Muscle layer of duodenum (tissue), 2 donors: ENCODE results near the gene SMARCB1.

ENCODE experiments used
- H3K27ac ChIP-seq: one replicate; pipeline ENCODE4 v1.7.0; 2013; ENCODE audit warnings: mild to moderate bottlenecking, low read length
- H3K27me3 ChIP-seq: one replicate; pipeline ENCODE4 v1.7.0; 2013; ENCODE audit warnings: low read depth, mild to moderate bottlenecking, control low read depth, low read length
- H3K36me3 ChIP-seq, 2 donors: one replicate each; pipeline ENCODE4 v1.7.0; 2013; ENCODE audit warnings: low read length in 2 of 2, control low read depth in 1 of 2, mild to moderate bottlenecking in 1 of 2; ENCODE audit not compliant: insufficient read depth in 2 of 2, control insufficient read depth in 1 of 2
- H3K4me1 ChIP-seq, 2 donors: one replicate each; pipeline ENCODE4 v1.7.0; 2013; ENCODE audit warnings: low read length in 2 of 2, mild to moderate bottlenecking in 2 of 2, control low read depth in 1 of 2, moderate library complexity in 1 of 2; ENCODE audit not compliant: insufficient read depth in 2 of 2, control insufficient read depth in 1 of 2
- H3K4me3 ChIP-seq, 2 donors: one replicate each; pipeline ENCODE4 v1.7.0; 2013; ENCODE audit warnings: low read length in 2 of 2, low read depth in 1 of 2, mild to moderate bottlenecking in 1 of 2
- H3K9me3 ChIP-seq, 2 donors: one replicate each; pipeline ENCODE4 v1.7.0; 2013; ENCODE audit warnings: low read length in 2 of 2, control low read depth in 1 of 2, mild to moderate bottlenecking in 1 of 2; ENCODE audit not compliant: control insufficient read depth in 1 of 2
- donor health status: healthy.

SMARCB1 gene

GRCh38 chr22:23786752-23787599, at the start of gene SMARCB1:
TSS of gene SMARCB1 (plus strand) at chr22:23786966. CDS start at chr22:23787170, 204 bp downstream.
- H3K4me1 ChIP-seq = peaks cover 9 to 39% of the 10 kb centered on the region in 2 donors
- peak within 1 kb of the TSS; percentile 87 for H3K4me3 ChIP-seq
- H3K36me3 ChIP-seq = peaks cover 4 to 10% of the 10 kb centered on the region in 2 donors
- no peaks in the 10 kb centered on the region for H3K27me3 ChIP-seq
- peak within 1 kb of the TSS; percentile 90 for H3K27ac ChIP-seq
- no peaks in the 10 kb centered on the region for H3K9me3 ChIP-seq

GRCh38 chr22:23737696-23738095, 49.1 kb upstream of the SMARCB1 start:
- Histone ChIP-seq H3K36me3 (peaks cover 0 to 1% of the 10 kb centered on the region in 2 donors), H3K27ac (no peak overlapping the region), H3K4me1 (no peaks in the 10 kb centered on the region), H3K9me3 (no peaks in the 10 kb centered on the region), H3K4me3 (no peak overlapping the region), H3K27me3 (no peaks in the 10 kb centered on the region)

GRCh38 chr22:23742505-23743264, 44.1 kb upstream of the SMARCB1 start:
- peaks cover 14 to 27% of the 10 kb centered on the region in 2 donors for H3K36me3 ChIP-seq
- no peak overlapping the region for H3K27ac ChIP-seq
- no peaks in the 10 kb centered on the region for H3K27me3 ChIP-seq

GRCh38 chr22:23743303-23743705, 43.5 kb upstream of the SMARCB1 start:
- H3K4me1 ChIP-seq = no peaks in the 10 kb centered on the region
- H3K9me3 ChIP-seq = no peaks in the 10 kb centered on the region
- no peak overlapping the region for H3K27ac ChIP-seq
- peaks cover 14 to 27% of the 10 kb centered on the region in 2 donors for H3K36me3 ChIP-seq
- no peak overlapping the region for H3K4me3 ChIP-seq
- no peaks in the 10 kb centered on the region for H3K27me3 ChIP-seq

More at GRCh38 chr22:23742505-23743264, 44.1 kb upstream of the SMARCB1 start:
- H3K4me1 ChIP-seq = no peaks in the 10 kb centered on the region
- H3K9me3 ChIP-seq = no peaks in the 10 kb centered on the region
- no peak overlapping the region for H3K4me3 ChIP-seq

GRCh38 chr22:23744001-23744400, 42.8 kb upstream of the SMARCB1 start:
- peaks cover 14 to 27% of the 10 kb centered on the region in 2 donors for H3K36me3 ChIP-seq
- no peak overlapping the region for H3K27ac ChIP-seq
- H3K4me1 ChIP-seq = no peaks in the 10 kb centered on the region
- no peaks in the 10 kb centered on the region for H3K9me3 ChIP-seq
- no peak overlapping the region for H3K4me3 ChIP-seq
- no peaks in the 10 kb centered on the region for H3K27me3 ChIP-seq

GRCh38 chr22:23744485-23744884, 42.3 kb upstream of the SMARCB1 start:
- peaks cover 0 to under 1% of the 10 kb centered on the region in 2 donors for H3K4me1 ChIP-seq
- H3K27ac ChIP-seq = no peak overlapping the region
- no peaks in the 10 kb centered on the region for H3K9me3 ChIP-seq
- H3K27me3 ChIP-seq = no peaks in the 10 kb centered on the region
- no peak overlapping the region for H3K4me3 ChIP-seq
- peaks cover 14 to 27% of the 10 kb centered on the region in 2 donors for H3K36me3 ChIP-seq

- H3K4me1 ChIP-seq = peaks cover 7 to 13% of the 10 kb centered on the region in 2 donors
- H3K27me3 ChIP-seq = no peaks in the 10 kb centered on the region
- peaks cover 14 to 27% of the 10 kb centered on the region in 2 donors for H3K36me3 ChIP-seq
- no peak overlapping the region for H3K27ac ChIP-seq
- no peaks in the 10 kb centered on the region for H3K9me3 ChIP-seq
- H3K4me3 ChIP-seq = no peak overlapping the region
Measured at GRCh38 chr22:23745791-23746190, 41.0 kb upstream of the SMARCB1 start.

GRCh38 chr22:23749841-23750301, 36.9 kb upstream of the SMARCB1 start:
- Histone ChIP-seq H3K4me1 (peaks cover 7 to 19% of the 10 kb centered on the region in 2 donors), H3K27ac (no peak overlapping the region), H3K36me3 (peaks cover 0 to 6% of the 10 kb centered on the region in 2 donors), H3K9me3 (no peaks in the 10 kb centered on the region), H3K4me3 (peak overlapping the region; percentile 77 to 79), H3K27me3 (no peaks in the 10 kb centered on the region)

- Histone ChIP-seq H3K9me3 (no peaks in the 10 kb centered on the region), H3K27me3 (no peaks in the 10 kb centered on the region), H3K4me1 (peaks cover 7 to 19% of the 10 kb centered on the region in 2 donors), H3K27ac (peak overlapping the region; percentile 51), H3K36me3 (peaks cover 0 to 1% of the 10 kb centered on the region in 2 donors), H3K4me3 (peak overlapping the region; percentile 77 to 79)
Measured at GRCh38 chr22:23750367-23750713, 36.4 kb upstream of the SMARCB1 start.

- H3K4me1 ChIP-seq = peaks cover 7 to 19% of the 10 kb centered on the region in 2 donors
- H3K27me3 ChIP-seq = no peaks in the 10 kb centered on the region
- no peaks in the 10 kb centered on the region for H3K9me3 ChIP-seq
- H3K36me3 ChIP-seq = no peaks in the 10 kb centered on the region
- H3K4me3 ChIP-seq = peak within 1 kb of the TSS; percentile 77 to 79
- H3K27ac ChIP-seq = peak within 1 kb of the TSS; percentile 80
Measured at GRCh38 chr22:23750714-23751440, 35.9 kb upstream of the SMARCB1 start, which contains the start of gene ZNF70. TSS of gene ZNF70 (minus strand) at chr22:23751112. CDS start at chr22:23745140, 5,972 bp downstream.
